Smooth muscle cell (in vitro differentiated cells): ENCODE measurements around the gene FASTK. TPM values are rescaled to one million over a fixed set of nuclear protein-coding genes. Genes with fewer than 3 reads are reported as not detected.

Experiments used
- DNase-seq: peaks from one replicate; lab custom pipeline; 2025; ENCODE audit not compliant: unreplicated experiment; lab: John Stamatoyannopoulos, UW
- H2AFZ ChIP-seq: fragments of 200-600 bp; sonication (generic); 2 replicates; pipeline ENCODE4 v1.6.0; 2016; ENCODE audit warnings: antibody characterized with exemption, low read depth, mild to moderate bottlenecking
- H3F3A ChIP-seq: fragments of 200-600 bp; sonication (generic); 2 replicates; pipeline ENCODE4 v1.6.0; 2017; ENCODE audit warnings: antibody characterized with exemption, low read depth
- H3K27ac ChIP-seq: fragments of 200-600 bp; sonication (generic); 2 replicates; pipeline ENCODE4 v1.5.1; 2016; ENCODE audit warnings: low read depth, mild to moderate bottlenecking
- H3K27me3 ChIP-seq: fragments of 200-600 bp; sonication (generic); 2 replicates; pipeline ENCODE4 v1.6.1; 2016; ENCODE audit warnings: low read depth, mild to moderate bottlenecking
- H3K36me3 ChIP-seq: fragments of 200-600 bp; sonication (generic); 2 replicates; pipeline ENCODE4 v1.5.1; 2016; ENCODE audit warnings: low read depth
- H3K4me1 ChIP-seq: fragments of 200-600 bp; sonication (generic); 2 replicates; pipeline ENCODE4 v1.5.1; 2016; ENCODE audit warnings: low read depth
- H3K4me2 ChIP-seq: fragments of 200-600 bp; sonication (generic); 2 replicates; pipeline ENCODE4 v1.6.0; 2016; ENCODE audit warnings: mild to moderate bottlenecking
- H3K4me3 ChIP-seq: fragments of 200-600 bp; sonication (generic); 2 replicates; pipeline ENCODE4 v1.5.1; 2016; ENCODE audit warnings: mild to moderate bottlenecking
- H3K79me2 ChIP-seq: fragments of 200-600 bp; sonication (generic); 2 replicates; pipeline ENCODE4 v1.6.0; 2016; ENCODE audit warnings: low read depth, mild to moderate bottlenecking
- H3K9ac ChIP-seq: fragments of 200-600 bp; sonication (generic); 2 replicates; pipeline ENCODE4 v1.6.0; 2016; ENCODE audit warnings: low read depth
- H3K9me3 ChIP-seq: fragments of 200-600 bp; sonication (generic); replicated peaks from 2 replicates; pipeline ENCODE4 v1.5.1; 2016; ENCODE audit warnings: low read depth
- H4K20me1 ChIP-seq: fragments of 200-600 bp; sonication (generic); 2 replicates; pipeline ENCODE4 v1.6.0; 2016; ENCODE audit warnings: low read depth
- WGBS: methylation state at CpG from one replicate; pipeline ENCODE4 v1.1.7; 2016; ENCODE audit warnings: low lambda C conversion rate; 5-methylcytosine and 5-hydroxymethylcytosine counted together
- polyA plus RNA-seq: library from polyadenylated mRNA; unstranded; fragments of >200 nt; fragmentation: Nextera tagmentation; extraction: Ambion mirVana; gene quantifications from 2 replicates; pipeline ENCODE4 v1.2.1, GENCODE V29; 2016
- total RNA-seq: library from RNA; depleted of rRNA; stranded (reverse); fragments of >200 nt; gene quantifications from 2 replicates; pipeline ENCODE4 v1.2.3, GENCODE V29; 2014
- TF ChIP-seq, protein P1 (sequence below): fragments of 200-600 bp; sonication (generic); IDR thresholded peaks from 2 replicates; pipeline ENCODE4 v1.5.1; 2017; ENCODE audit warnings: borderline replicate concordance, mild to moderate bottlenecking, antibody characterized with exemption; ENCODE audit not compliant: insufficient read depth, poor library complexity, severe bottlenecking

Gene FASTK
- total and polyA plus RNA-seq, 2 experiments from 2014 or later, result 100 to 177 TPM

DNA sequence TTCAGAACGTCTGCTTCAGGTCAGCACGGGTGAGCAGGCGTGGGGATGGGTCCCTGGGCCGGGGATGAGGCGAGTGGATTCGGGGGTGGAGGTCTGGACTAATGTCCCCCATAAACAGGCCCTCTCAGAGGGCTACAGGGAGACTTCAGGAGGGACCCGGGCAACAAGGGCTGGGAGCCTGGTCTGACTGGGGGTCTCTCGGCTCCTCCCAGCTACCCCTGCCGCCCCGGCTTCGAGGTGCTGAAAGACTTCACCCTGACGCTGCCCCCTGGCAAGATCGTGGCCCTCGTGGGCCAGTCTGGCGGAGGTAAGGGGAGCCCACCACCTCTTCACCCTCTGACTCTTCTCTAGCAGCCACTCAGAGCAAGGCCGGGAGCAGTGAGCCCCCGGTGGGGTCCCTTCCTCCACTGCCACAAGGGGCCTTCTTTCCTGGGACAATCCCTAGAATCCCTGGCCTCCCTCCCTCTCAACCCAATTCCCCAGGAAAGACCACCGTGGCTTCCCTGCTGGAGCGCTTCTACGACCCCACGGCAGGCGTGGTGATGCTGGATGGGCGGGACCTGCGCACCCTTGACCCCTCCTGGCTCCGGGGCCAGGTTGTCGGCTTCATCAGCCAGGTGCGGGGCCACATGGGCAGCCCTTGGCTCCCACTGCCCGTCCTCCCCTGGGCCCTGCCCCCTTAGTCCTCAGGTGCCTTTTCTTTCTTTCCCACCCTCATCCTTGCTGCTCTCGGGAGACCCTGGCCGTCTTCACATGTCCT, 39.8 kb downstream of the FASTK start:
- 96% methylated on average over 30 of the region's 30 CpGs for WGBS

DNA sequence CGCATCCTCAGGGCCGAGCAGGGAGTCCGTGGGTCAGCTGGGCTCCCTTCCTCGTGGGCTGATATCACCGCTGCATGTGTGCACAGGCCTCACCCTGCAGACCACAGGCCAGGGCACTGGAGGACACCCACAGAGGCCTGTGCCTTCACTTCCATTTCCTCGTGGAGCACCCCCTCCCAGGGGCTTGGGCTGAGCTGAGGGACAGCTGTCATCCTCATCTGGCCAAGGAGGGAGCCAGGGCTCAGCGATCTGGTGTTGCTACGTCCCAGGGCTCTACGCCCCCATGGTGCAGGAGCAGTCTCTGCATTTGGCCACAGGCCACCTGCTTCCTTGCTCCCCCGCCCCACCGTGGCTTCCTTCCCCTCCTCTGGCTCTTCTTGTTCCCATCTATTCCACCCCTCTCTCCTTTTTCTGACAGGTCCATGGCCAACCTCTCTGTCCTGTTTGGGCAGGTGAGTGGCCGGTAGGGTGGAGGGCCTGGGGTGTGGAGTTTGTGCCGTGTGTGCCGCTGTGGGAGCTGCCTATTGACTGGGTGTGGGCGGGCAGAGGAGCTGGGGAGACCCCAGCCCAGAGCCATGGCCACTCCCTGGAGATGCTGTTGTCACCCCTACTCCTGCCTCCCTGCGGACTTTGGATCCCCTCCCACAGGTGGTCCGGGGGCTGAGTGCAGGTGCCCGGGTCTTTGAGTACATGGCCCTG, 40.6 kb downstream of the FASTK start:
- Histone ChIP-seq H3F3A (peaks cover 21% of the 10 kb centered on the region), H3K9me3 (no peaks in the 10 kb centered on the region), H3K79me2 (no peaks in the 10 kb centered on the region), H3K4me3 (no peak overlapping the region), H3K27ac (peak overlapping the region; percentile 98), H3K27me3 (no peaks in the 10 kb centered on the region), H2AFZ (no peak overlapping the region), H3K4me2 (peak overlapping the region; percentile 69), H3K4me1 (peaks cover 4% of the 10 kb centered on the region), H3K36me3 (no peaks in the 10 kb centered on the region), H3K9ac (peak overlapping the region; percentile 53), H4K20me1 (no peaks in the 10 kb centered on the region)
- DNase-seq, result no peak
- 66% methylated on average over 18 of the region's 18 CpGs for WGBS
- TF ChIP-seq, protein P1, sequence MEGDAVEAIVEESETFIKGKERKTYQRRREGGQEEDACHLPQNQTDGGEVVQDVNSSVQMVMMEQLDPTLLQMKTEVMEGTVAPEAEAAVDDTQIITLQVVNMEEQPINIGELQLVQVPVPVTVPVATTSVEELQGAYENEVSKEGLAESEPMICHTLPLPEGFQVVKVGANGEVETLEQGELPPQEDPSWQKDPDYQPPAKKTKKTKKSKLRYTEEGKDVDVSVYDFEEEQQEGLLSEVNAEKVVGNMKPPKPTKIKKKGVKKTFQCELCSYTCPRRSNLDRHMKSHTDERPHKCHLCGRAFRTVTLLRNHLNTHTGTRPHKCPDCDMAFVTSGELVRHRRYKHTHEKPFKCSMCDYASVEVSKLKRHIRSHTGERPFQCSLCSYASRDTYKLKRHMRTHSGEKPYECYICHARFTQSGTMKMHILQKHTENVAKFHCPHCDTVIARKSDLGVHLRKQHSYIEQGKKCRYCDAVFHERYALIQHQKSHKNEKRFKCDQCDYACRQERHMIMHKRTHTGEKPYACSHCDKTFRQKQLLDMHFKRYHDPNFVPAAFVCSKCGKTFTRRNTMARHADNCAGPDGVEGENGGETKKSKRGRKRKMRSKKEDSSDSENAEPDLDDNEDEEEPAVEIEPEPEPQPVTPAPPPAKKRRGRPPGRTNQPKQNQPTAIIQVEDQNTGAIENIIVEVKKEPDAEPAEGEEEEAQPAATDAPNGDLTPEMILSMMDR, result no peak

More for the DNA sequence above, 39.8 kb downstream of the FASTK start:
- Histone ChIP-seq H3K36me3 (no peaks in the 10 kb centered on the region), H3F3A (peaks cover 21% of the 10 kb centered on the region), H3K4me2 (peak overlapping the region; percentile 69), H3K79me2 (no peaks in the 10 kb centered on the region), H3K9me3 (no peaks in the 10 kb centered on the region), H3K9ac (peak overlapping the region; percentile 53), H4K20me1 (no peaks in the 10 kb centered on the region), H3K4me3 (no peak overlapping the region), H3K27me3 (no peaks in the 10 kb centered on the region), H3K4me1 (peaks cover 4% of the 10 kb centered on the region), H2AFZ (no peak overlapping the region), H3K27ac (peak overlapping the region; percentile 98)
- TF ChIP-seq, protein P1, result no peak
- DNase-seq, result no peak

DNA sequence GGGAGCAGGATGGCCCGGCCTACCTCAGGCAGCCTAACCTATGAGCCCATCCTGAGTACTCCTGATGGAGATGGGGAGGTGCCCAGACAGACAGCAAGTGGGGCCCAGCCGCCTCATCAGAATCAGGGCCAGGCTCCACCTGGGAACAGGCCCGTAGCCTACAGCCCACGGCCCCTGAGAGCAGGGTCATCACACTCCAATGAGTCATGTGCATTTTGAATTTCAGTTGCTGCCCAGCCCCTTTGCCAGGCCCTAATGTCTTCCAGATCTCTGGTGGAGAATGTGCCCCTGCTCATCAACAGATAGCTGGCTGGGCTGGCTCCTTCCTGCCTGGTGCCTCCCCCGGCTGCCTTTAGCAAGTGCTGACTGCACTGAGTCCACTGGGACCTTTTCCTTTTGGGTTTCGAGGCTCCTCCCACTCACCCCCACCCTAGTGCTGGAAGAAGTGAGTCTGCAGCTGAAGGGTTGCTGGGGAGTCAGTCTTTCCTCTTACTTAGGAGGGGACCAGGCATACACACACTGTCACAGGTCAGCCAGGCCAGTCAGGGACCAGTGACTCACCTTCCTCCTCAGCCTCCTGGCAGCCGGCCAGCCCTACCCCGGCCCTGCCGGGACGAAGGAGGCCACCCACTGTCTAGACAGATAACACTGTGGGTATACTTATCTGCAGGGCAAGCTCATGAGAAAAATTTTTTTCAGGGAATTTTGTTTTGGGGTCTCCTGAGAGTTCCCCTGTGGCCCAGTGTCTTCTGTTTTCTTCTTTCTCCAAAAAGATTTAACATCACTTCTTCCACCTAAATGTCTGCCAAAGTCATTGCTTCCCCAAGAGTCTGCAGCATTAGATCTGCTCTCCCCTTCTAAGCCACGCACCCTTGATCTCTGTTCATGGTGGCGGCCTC, 41.4 kb downstream of the FASTK start:
- Histone ChIP-seq H3K36me3 (no peaks in the 10 kb centered on the region), H3K9me3 (no peaks in the 10 kb centered on the region), H2AFZ (no peak overlapping the region), H4K20me1 (no peaks in the 10 kb centered on the region), H3K27ac (peak overlapping the region; percentile 98), H3K27me3 (no peaks in the 10 kb centered on the region), H3K4me1 (peaks cover 4% of the 10 kb centered on the region), H3K4me2 (peak overlapping the region; percentile 69), H3K9ac (peak overlapping the region; percentile 78), H3K4me3 (no peak overlapping the region), H3K79me2 (no peaks in the 10 kb centered on the region), H3F3A (peaks cover 21% of the 10 kb centered on the region)
- peak; percentile 69 for DNase-seq
- TF ChIP-seq, protein P1, result no peak
- WGBS, result 16% methylated on average over 12 of the region's 12 CpGs
